Common myeloid progenitor, CD34-positive (primary cell): ENCODE measurements around the gene NDC80.

Source experiments
- CTCF ChIA-PET: fragments of 350-600 bp; sonication (Branson Sonifier 250); formaldehyde crosslinking; loops from one replicate; lab custom pipeline; 2021; ENCODE audit warnings: antibody characterized with exemption; lab: Charles Lee
- POLR2A ChIA-PET: fragments of 350-600 bp; sonication (Branson Sonifier 250); formaldehyde crosslinking; loops from one replicate; lab custom pipeline; 2021; ENCODE audit warnings: antibody characterized with exemption; lab: Charles Lee
- DNase-seq, 3 donors: peaks; one replicate each; pipeline versions ENCODE4 v3.0.0 to v3.0.0-alpha.2; 2013
- H3K27ac ChIP-seq, 2 experiments: 1 replicate in 1 of 2; 2 replicates in 1 of 2; pipeline ENCODE4 v1.7.0; 2013; ENCODE audit warnings: inconsistent platforms in 2 of 2, low read length in 2 of 2, mild to moderate bottlenecking in 2 of 2, low read depth in 1 of 2, moderate library complexity in 1 of 2; ENCODE audit not compliant: severe bottlenecking in 2 of 2, insufficient read depth in 1 of 2, poor library complexity in 1 of 2
- H3K27me3 ChIP-seq, 5 experiments: replicated peaks in 2 of 5; 1 replicate in 3 of 5; 2 replicates in 2 of 5; pipeline versions ENCODE4 v1.6.1 to v1.7.0; 2013; ENCODE audit warnings: low read length in 4 of 5, mild to moderate bottlenecking in 2 of 5, moderate library complexity in 2 of 5, inconsistent platforms in 1 of 5; ENCODE audit not compliant: insufficient read depth in 5 of 5, control insufficient read depth in 4 of 5
- H3K36me3 ChIP-seq, 4 experiments: 1 replicate in 2 of 4; 2 replicates in 2 of 4; pipeline versions ENCODE4 v1.6.1 to v1.7.0; 2013; ENCODE audit warnings: low read length in 3 of 4, control low read depth in 1 of 4, mild to moderate bottlenecking in 1 of 4; ENCODE audit not compliant: control insufficient read depth in 4 of 4, insufficient read depth in 4 of 4
- H3K4me1 ChIP-seq, 4 experiments: 1 replicate in 3 of 4; 2 replicates in 1 of 4; pipeline versions ENCODE4 v1.6.1 to v1.7.1; 2013; ENCODE audit warnings: low read length in 3 of 4, mild to moderate bottlenecking in 3 of 4, control low read depth in 1 of 4, inconsistent platforms in 1 of 4, moderate library complexity in 1 of 4; ENCODE audit not compliant: control insufficient read depth in 4 of 4, insufficient read depth in 4 of 4; ENCODE audit errors: control extremely low read depth in 1 of 4
- H3K4me3 ChIP-seq, 7 experiments: 1 replicate in 4 of 7; 2 replicates in 3 of 7; pipeline versions ENCODE4 v1.5.1 to v1.7.0; 2013; ENCODE audit warnings: mild to moderate bottlenecking in 7 of 7, low read length in 6 of 7, moderate library complexity in 6 of 7, inconsistent platforms in 2 of 7, low read depth in 2 of 7, control low read depth in 1 of 7; ENCODE audit not compliant: insufficient read depth in 4 of 7, control insufficient read depth in 1 of 7; ENCODE audit errors: extremely low read depth in 1 of 7
- H3K9me3 ChIP-seq, 5 experiments: 1 replicate in 4 of 5; 2 replicates in 1 of 5; pipeline versions ENCODE4 v1.6.1 to v1.7.1; 2013; ENCODE audit warnings: low read length in 4 of 5, mild to moderate bottlenecking in 2 of 5, inconsistent platforms in 1 of 5, low read depth in 1 of 5, moderate library complexity in 1 of 5; ENCODE audit not compliant: control insufficient read depth in 4 of 5, insufficient read depth in 2 of 5; ENCODE audit errors: control extremely low read depth in 1 of 5
- WGBS: methylation state at CpG from one replicate; pipeline ENCODE4 v1.1.5; 2013; ENCODE audit not compliant: insufficient coverage; 5-methylcytosine and 5-hydroxymethylcytosine counted together

NDC80 gene

DNA sequence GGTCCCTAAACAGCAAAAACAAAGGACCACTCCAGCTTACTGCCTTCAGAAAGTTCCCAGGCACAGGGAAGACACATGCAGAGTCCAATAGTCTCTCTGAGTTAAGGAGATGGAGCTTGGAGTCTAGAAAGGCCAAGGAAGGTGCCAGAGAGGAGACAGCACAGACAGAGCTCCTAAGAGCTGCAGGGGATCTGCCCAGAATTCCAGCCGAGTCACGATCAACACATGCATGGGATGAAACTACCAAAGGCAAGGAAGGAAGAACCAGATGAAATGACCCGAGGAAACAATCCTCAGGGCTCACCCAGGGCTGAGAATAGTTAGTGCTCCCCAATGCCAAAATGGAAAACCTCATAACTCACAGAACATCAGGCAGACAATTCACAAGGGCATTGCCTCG is 15.5 kb upstream of the NDC80 start:
- ChIA-PET POLR2A (no interaction called here), CTCF (interaction anchor here (0.6 to 2.7 kb wide), 2 partner anchors 9 to 18 kb away, joined by 3 to 9 read pairs; no protein-coding TSS in a partner anchor)
- 96% methylated on average over 4 of the region's 4 CpGs for WGBS

DNA sequence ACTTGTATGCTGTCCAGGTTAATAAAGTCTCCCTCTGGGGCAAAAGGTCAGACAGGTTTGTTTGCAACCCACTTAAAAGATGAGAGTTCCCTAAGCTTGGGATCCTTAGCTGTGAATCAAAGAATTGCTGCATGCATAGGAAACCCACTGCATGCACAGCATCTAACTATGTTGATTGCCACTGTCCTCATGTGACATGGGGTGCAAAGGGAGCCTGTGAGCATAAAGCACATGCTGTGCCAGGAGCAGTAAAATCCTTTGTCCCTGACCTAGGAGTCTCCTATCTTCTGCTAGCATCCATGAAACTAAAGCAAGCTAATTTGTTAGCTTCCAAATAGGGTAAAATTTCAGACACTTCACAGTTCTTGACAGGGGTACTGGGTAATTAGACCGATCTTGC is 13.8 kb upstream of the NDC80 start:
- CTCF ChIA-PET = interaction anchor here (1.1 to 2.7 kb wide), 2 partner anchors 11 to 16 kb away, joined by 3 to 9 read pairs; no protein-coding TSS in a partner anchor
- 50% methylated on average over 1 of the region's 1 CpG for WGBS
- no peak for DNase-seq
- Histone ChIP-seq H3K4me3 (no peak overlapping the region), H3K9me3 (no peaks in the 10 kb centered on the region), H3K27ac (no peak overlapping the region), H3K4me1 (no peaks in the 10 kb centered on the region), H3K27me3 (no peaks in the 10 kb centered on the region), H3K36me3 (peaks cover 0 to 8% (median 2%) of the 10 kb centered on the region in 4 experiments)
- POLR2A ChIA-PET = no interaction called here

More for the DNA sequence above, 15.5 kb upstream of the NDC80 start:
- peaks cover 0 to 8% (median under 1%) of the 10 kb centered on the region in 4 experiments for H3K36me3 ChIP-seq
- H3K9me3 ChIP-seq = no peaks in the 10 kb centered on the region
- H3K4me1 ChIP-seq = no peaks in the 10 kb centered on the region
- H3K27me3 ChIP-seq = no peaks in the 10 kb centered on the region
- H3K4me3 ChIP-seq = no peak overlapping the region
- H3K27ac ChIP-seq = no peak overlapping the region
- no peak for DNase-seq

DNA sequence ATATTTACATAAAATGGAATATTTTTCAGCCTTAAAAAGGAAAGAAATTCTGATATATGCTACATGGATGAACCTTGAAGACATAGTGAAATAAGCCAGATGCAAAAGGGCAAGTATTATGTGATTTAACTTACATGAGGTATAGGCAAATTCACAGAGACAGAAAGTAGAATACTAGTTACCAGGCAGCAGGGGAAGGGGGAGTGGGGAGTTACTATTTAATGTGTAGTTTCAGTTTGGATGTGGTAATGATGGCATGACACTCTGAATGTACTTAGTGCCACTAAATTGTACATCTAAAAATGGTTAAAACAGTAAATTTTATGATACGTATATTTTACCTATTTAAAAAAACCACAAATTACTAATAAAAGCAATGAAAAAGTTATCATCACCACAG is 12.1 kb upstream of the NDC80 start:
- Histone ChIP-seq H3K9me3 (no peaks in the 10 kb centered on the region), H3K27me3 (no peaks in the 10 kb centered on the region), H3K27ac (no peak overlapping the region), H3K4me3 (no peak overlapping the region), H3K4me1 (no peaks in the 10 kb centered on the region), H3K36me3 (peaks cover 0 to 5% (median 2%) of the 10 kb centered on the region in 4 experiments)
- ChIA-PET CTCF (no interaction called here), POLR2A (no interaction called here)
- WGBS = no CpG with 5 or more reads among the region's 1 CpG
- DNase-seq = no peak

DNA sequence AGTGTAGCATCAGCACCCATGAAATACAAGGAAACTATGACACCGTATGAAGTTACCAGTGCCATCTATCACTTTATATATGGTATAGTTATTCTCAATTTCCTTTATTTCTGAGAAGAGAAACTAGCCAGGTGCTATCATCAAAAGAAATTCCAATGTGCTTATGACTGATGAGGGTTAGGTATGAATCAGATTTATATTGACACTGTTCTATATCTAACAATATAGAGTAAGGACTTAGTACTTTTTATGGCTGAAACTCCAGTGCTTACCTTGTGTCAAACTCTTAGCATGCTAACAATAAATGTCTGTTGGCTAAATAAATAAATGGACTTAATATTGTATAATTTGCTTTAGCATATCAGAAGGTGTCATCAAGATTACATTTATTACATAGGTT is 7.0 kb upstream of the NDC80 start:
- no peak for DNase-seq
- Histone ChIP-seq H3K36me3 (peaks cover 0 to 11% (median 3%) of the 10 kb centered on the region in 4 experiments), H3K9me3 (no peaks in the 10 kb centered on the region), H3K27me3 (no peaks in the 10 kb centered on the region), H3K4me3 (no peak overlapping the region), H3K4me1 (no peaks in the 10 kb centered on the region), H3K27ac (no peak overlapping the region)
- no CpG with 5 or more reads among the region's 1 CpG for WGBS
- ChIA-PET CTCF (interaction anchor here (0.6 kb wide), 1 partner anchor 38 kb away, joined by 3 read pairs; no protein-coding TSS in a partner anchor), POLR2A (no interaction called here)

DNA sequence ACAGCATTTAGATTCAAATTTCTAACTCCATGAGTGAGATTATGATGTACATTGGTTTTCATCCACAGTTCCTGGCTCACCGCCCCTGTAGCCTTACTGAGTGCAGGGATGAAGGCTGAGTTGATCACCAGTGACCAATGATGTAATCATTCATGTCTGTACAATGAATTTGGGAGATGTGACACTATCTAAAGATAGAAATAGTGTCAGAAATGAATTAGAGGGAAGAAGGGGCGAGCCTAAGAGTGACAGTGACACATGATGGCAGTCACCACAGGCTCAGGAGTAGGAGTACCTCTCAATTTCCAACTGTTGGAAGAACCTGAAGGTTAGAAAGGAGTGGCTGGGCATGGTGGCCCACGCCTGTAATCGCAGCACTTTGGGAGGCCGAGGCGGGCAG is 3.2 kb upstream of the NDC80 start:
- no peak for DNase-seq
- POLR2A ChIA-PET = no interaction called here
- H3K4me3 ChIP-seq = no peak overlapping the region
- peaks cover 0 to 11% (median 2%) of the 10 kb centered on the region in 4 experiments for H3K36me3 ChIP-seq
- H3K9me3 ChIP-seq = no peaks in the 10 kb centered on the region
- no peak overlapping the region for H3K27ac ChIP-seq
- H3K27me3 ChIP-seq = no peaks in the 10 kb centered on the region
- CTCF ChIA-PET = no interaction called here
- H3K4me1 ChIP-seq = peaks cover 17 to 28% (median 23%) of the 10 kb centered on the region in 4 experiments
- WGBS = 99% methylated on average over 5 of the region's 6 CpGs

- peaks cover 0 to 11% (median 2%) of the 10 kb centered on the region in 4 experiments for H3K36me3 ChIP-seq
- H3K9me3 ChIP-seq = no peaks in the 10 kb centered on the region
- 100% methylated on average over 2 of the region's 3 CpGs for WGBS
- H3K4me1 ChIP-seq = peaks cover 19 to 33% (median 26%) of the 10 kb centered on the region in 4 experiments
- no peak for DNase-seq
- ChIA-PET CTCF (no interaction called here), POLR2A (no interaction called here)
- H3K4me3 ChIP-seq = no peak overlapping the region
- no peak overlapping the region for H3K27ac ChIP-seq
- no peaks in the 10 kb centered on the region for H3K27me3 ChIP-seq
Measured at GRCh38 chr18:2568605-2569004, 2.8 kb upstream of the NDC80 start.

DNA sequence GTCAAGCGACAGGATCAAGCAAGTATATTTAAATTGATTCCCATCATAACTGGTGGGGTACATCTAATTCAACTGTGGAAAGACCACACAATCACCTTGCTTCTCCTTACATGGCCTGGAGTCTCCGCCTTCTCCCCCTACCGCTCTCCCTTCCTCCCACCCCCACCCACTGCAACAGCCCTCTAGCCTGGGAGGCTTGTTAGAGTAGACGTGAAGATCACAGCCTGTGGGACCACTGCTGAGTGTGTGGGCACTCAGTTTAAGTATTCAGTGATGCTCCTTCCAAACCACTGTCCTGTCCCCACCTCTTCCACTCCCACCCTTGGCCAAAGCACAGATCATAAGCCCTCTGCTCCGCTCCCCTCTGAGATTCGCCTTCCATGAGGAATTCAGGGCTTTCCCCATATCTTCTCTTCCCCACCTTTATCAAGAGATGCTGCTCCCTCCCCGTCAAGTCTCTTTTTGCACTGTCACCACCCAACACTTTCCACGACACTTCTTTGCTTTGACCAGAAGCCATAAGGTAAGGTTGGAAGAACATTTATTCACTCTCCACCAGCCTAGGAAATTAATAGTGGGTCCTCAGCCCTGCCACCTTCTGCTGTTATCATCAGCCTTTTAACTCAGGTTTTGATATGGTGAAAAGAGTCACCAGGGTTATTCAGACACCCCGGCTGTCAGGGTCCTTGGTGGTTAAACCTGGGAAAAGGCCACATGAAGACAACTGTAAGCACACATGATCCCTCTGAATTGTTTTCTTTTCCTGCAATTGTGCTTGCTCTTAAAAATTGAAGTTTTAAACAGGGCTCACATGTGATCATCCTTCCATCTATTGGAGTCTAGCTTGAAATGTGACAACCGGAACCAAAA is 1.8 kb upstream of the NDC80 start:
- WGBS = 94% methylated on average over 6 of the region's 10 CpGs
- Histone ChIP-seq H3K9me3 (no peaks in the 10 kb centered on the region), H3K4me3 (peak overlapping the region in 6 of 7 experiments; percentile 83 to 100 (median 97)), H3K36me3 (peaks cover 0 to 11% (median 2%) of the 10 kb centered on the region in 4 experiments), H3K27ac (peak overlapping the region in 1 of 2 experiments; percentile 98), H3K27me3 (no peaks in the 10 kb centered on the region), H3K4me1 (peaks cover 19 to 39% (median 29%) of the 10 kb centered on the region in 4 experiments)
- POLR2A ChIA-PET = no interaction called here
- DNase-seq = no peak
- CTCF ChIA-PET = no interaction called here
